ENCODE results near the gene KRT78.

KRT78 gene

GRCh38 chr12:52809166-52809565 is 39.6 kb downstream of the KRT78 start:
- DNase-seq (ENCODE audit: low read depth): no peak
- TF ChIP-seq, protein P1, sequence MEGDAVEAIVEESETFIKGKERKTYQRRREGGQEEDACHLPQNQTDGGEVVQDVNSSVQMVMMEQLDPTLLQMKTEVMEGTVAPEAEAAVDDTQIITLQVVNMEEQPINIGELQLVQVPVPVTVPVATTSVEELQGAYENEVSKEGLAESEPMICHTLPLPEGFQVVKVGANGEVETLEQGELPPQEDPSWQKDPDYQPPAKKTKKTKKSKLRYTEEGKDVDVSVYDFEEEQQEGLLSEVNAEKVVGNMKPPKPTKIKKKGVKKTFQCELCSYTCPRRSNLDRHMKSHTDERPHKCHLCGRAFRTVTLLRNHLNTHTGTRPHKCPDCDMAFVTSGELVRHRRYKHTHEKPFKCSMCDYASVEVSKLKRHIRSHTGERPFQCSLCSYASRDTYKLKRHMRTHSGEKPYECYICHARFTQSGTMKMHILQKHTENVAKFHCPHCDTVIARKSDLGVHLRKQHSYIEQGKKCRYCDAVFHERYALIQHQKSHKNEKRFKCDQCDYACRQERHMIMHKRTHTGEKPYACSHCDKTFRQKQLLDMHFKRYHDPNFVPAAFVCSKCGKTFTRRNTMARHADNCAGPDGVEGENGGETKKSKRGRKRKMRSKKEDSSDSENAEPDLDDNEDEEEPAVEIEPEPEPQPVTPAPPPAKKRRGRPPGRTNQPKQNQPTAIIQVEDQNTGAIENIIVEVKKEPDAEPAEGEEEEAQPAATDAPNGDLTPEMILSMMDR (conservative IDR thresholded peaks at IDR 0.05; ENCODE audit: low read depth, low read length): no peak
- no peak overlapping the region for H3K4me3 ChIP-seq (ENCODE audit: low read depth, low read length)

GRCh38 chr12:52808573-52809160 is 40.1 kb downstream of the KRT78 start:
- TF ChIP-seq, protein P1 (conservative IDR thresholded peaks at IDR 0.05; ENCODE audit: low read depth, low read length): no peak
- no peak overlapping the region for H3K4me3 ChIP-seq (ENCODE audit: low read depth, low read length)

DNA sequence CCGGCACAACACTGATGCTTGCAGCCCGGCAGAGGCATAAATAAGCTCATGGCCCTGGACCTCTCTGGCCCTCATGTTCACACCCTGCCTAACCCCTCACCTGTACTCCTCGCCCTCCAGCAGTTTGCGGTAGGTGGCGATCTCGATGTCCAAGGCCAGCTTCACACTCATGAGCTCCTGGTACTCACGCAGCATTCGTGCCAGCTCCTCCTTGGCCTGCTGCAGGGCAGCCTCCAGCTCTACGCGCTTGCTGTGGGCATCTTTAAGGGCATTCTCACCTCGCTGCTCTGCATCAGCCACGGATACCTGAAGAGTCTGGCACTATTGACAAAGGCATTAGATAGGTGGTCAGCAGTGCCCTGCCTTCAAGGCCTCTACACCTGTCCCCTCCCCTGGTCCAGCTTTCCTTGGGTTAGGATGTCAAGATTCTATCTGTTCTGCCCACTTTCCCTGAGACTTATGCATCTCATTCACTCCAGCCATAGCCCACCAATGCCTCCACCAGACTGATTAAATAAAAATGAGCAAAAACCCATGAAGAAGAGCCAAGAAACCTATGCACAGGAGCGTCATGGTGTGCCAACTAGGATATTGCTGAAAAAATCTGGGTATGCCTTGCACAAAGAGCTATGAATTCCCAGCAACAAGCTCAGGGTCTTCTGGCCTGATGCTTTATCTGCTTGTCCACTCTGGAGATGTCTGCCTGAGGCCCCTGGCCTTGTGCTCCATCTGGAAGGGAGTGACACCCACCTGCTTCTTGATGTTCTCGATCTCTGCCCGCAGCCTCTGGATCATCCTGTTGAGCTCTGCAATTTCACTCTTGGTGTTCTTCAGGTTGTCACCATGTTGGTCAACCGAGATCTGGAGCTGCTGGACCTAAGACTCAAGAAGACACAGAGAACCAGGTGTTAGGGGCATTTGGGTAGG is 41.0 kb downstream of the KRT78 start:
- TF ChIP-seq, protein P1 (conservative IDR thresholded peaks at IDR 0.05; ENCODE audit: low read depth, low read length): no peak
- no peak for DNase-seq (ENCODE audit: low read depth)
- no peak overlapping the region for H3K4me3 ChIP-seq (ENCODE audit: low read depth, low read length)

More at GRCh38 chr12:52808573-52809160, 40.1 kb downstream of the KRT78 start:
- no peak for DNase-seq (ENCODE audit: low read depth)

GRCh38 chr12:52806821-52807543 is 41.8 kb downstream of the KRT78 start:
- no peak overlapping the region for H3K4me3 ChIP-seq (ENCODE audit: low read depth, low read length)
- TF ChIP-seq, protein P1 (conservative IDR thresholded peaks at IDR 0.05; ENCODE audit: low read depth, low read length): no peak

GRCh38 chr12:52806169-52806811 is 42.5 kb downstream of the KRT78 start:
- DNase-seq (ENCODE audit: low read depth): no peak
- H3K4me3 ChIP-seq (ENCODE audit: low read depth, low read length): no peak overlapping the region
- TF ChIP-seq, protein P1 (conservative IDR thresholded peaks at IDR 0.05; ENCODE audit: low read depth, low read length): no peak

More at GRCh38 chr12:52806821-52807543, 41.8 kb downstream of the KRT78 start:
- DNase-seq (ENCODE audit: low read depth): no peak

GRCh38 chr12:52805739-52806138 is 43.1 kb downstream of the KRT78 start:
- TF ChIP-seq, protein P1 (conservative IDR thresholded peaks at IDR 0.05; ENCODE audit: low read depth, low read length): no peak
- no peak overlapping the region for H3K4me3 ChIP-seq (ENCODE audit: low read depth, low read length)
- DNase-seq (ENCODE audit: low read depth): peak; percentile 32
